HepG2 (cell line): ENCODE data around the gene TLR9. TPM values are rescaled to one million over a fixed set of nuclear protein-coding genes. Genes with fewer than 3 reads are reported as not detected.
"Not testable (repeated sequence)": the region's sequence is repeated elsewhere in the genome, so short reads cannot be mapped to it uniquely, and the experiment has no call there.

Experiments used
- ATAC-seq: fragments of 200-7000 bp; cut with Tn5 transposase; 3 replicates; pipeline ENCODE4 v1.9.1; 2020; ENCODE audit warnings: mild to moderate bottlenecking, moderate library complexity
- BruUV-seq: library from RNA; stranded (reverse); fragments of 400-500 nt; replicated peaks from 2 replicates; lab custom pipeline; 2021; lab: Mats Ljungman, UMichigan
- CTCF ChIA-PET: fragments of 300-600 bp; formaldehyde crosslinking; extraction: SDS; loops from one replicate; lab custom pipeline; 2021; ENCODE audit warnings: low total read pairs, inconsistent platforms, low intra/inter-chr PET ratio; lab: Yijun Ruan, JAX
- POLR2A ChIA-PET: fragments of 350-600 bp; sonication (Branson Sonifier 250); formaldehyde crosslinking; loops from one replicate; lab custom pipeline; 2020; ENCODE audit warnings: antibody characterized with exemption, inconsistent platforms; lab: Yijun Ruan, JAX
- DNase-seq: peaks from one replicate; pipeline ENCODE4 v3.0.0-alpha.2; 2015; ENCODE audit warnings: low spot score
- FAIRE-seq: peaks from 3 replicates; lab custom pipeline; 2011; peaks lifted over from hg19 to GRCh38; lab: Jason Lieb, UNC
- H2AFZ ChIP-seq: one replicate; pipeline ENCODE4 v1.6.1; 2011; ENCODE audit warnings: low read length, inconsistent platforms
- H3K27ac ChIP-seq: fragments of 300-600 bp; 3 replicates; pipeline ENCODE4 v1.8.0; 2011; ENCODE audit warnings: mixed run types, mild to moderate bottlenecking, mixed read lengths, low read length, inconsistent platforms; ENCODE audit not compliant: insufficient read depth; ENCODE audit errors: extremely low read length
- H3K27me3 ChIP-seq, 2 experiments: fragments of 200-600 bp in 1 of 2; 2 replicates in 1 of 2; 3 replicates in 1 of 2; pipeline versions ENCODE4 v1.6.0 to v1.8.0; 2011; ENCODE audit warnings: low read length in 2 of 2, mild to moderate bottlenecking in 2 of 2, moderate library complexity in 2 of 2, inconsistent platforms in 1 of 2; ENCODE audit not compliant: insufficient read depth in 2 of 2, control insufficient read depth in 1 of 2
- H3K36me3 ChIP-seq, 2 experiments: fragments of 200-600 bp in 1 of 2; replicated peaks in 1 of 2; 2 replicates in 1 of 2; 3 replicates in 1 of 2; pipeline versions ENCODE4 v1.5.1 to v1.8.0; 2011; ENCODE audit warnings: low read length in 2 of 2, inconsistent platforms in 1 of 2; ENCODE audit not compliant: insufficient read depth in 2 of 2, control insufficient read depth in 1 of 2
- H3K4me1 ChIP-seq: 2 replicates; pipeline ENCODE4 v1.5.1; 2012; ENCODE audit warnings: low read length, inconsistent platforms; ENCODE audit not compliant: insufficient read depth
- H3K4me2 ChIP-seq: 2 replicates; pipeline ENCODE4 v1.6.0; 2011; ENCODE audit warnings: low read depth, low read length, inconsistent platforms
- H3K4me3 ChIP-seq, 3 experiments: fragments of 200-600 bp in 1 of 3; sonication (generic), shearing (Covaris generic) in 1 of 3; replicated peaks in 1 of 3; 2 replicates each; pipeline ENCODE4 v1.5.1; 2011 to 2016; ENCODE audit warnings: low read length in 3 of 3, inconsistent platforms in 2 of 3, low read depth in 2 of 3, mild to moderate bottlenecking in 2 of 3, control low read depth in 1 of 3, mixed read lengths in 1 of 3; ENCODE audit not compliant: insufficient read depth in 1 of 3
- H3K79me2 ChIP-seq: one replicate; pipeline ENCODE4 v1.6.1; 2011; ENCODE audit warnings: low read length, inconsistent platforms; ENCODE audit not compliant: insufficient read depth
- H3K9ac ChIP-seq: 2 replicates; pipeline ENCODE4 v1.6.0; 2011; ENCODE audit warnings: mild to moderate bottlenecking, low read depth, low read length, inconsistent platforms; ENCODE audit not compliant: insufficient read depth
- H3K9me3 ChIP-seq: 2 replicates; pipeline ENCODE4 v1.5.1; 2012; ENCODE audit warnings: mild to moderate bottlenecking, low read length
- H4K20me1 ChIP-seq: 2 replicates; pipeline ENCODE4 v1.6.0; 2011; ENCODE audit warnings: inconsistent platforms, mild to moderate bottlenecking, low read length, moderate library complexity; ENCODE audit not compliant: insufficient read depth
- CHD4 ChIP-seq: fragments of 200-600 bp; sonication (generic); IDR thresholded peaks from 2 replicates; pipeline ENCODE4 v1.7.0; 2017; ENCODE audit warnings: mild to moderate bottlenecking, low read length, borderline replicate concordance
- CREBL2 ChIP-seq: sonication (generic); formaldehyde crosslinking; IDR thresholded peaks from 2 replicates; pipeline ENCODE4 v1.8.1; 2023; ENCODE audit warnings: missing genetic modification reagents, mild to moderate bottlenecking, borderline replicate concordance
- POLR2G ChIP-seq: fragments of 200-400 bp; formaldehyde crosslinking; IDR thresholded peaks from 2 replicates; pipeline ENCODE4 v1.6.1; 2018; ENCODE audit warnings: mild to moderate bottlenecking, low read depth, low read length, moderate library complexity
- ZBTB38 ChIP-seq: sonication (generic); formaldehyde crosslinking; IDR thresholded peaks from 2 replicates; pipeline ENCODE4 v1.5.1; 2020; ENCODE audit warnings: mild to moderate bottlenecking, missing genetic modification reagents
- ZNF7 ChIP-seq: IDR thresholded peaks from 2 replicates; pipeline ENCODE4 v1.6.1; 2016; ENCODE audit warnings: missing biosample characterization, missing genetic modification reagents
- ZSCAN12 ChIP-seq: sonication (generic); formaldehyde crosslinking; IDR thresholded peaks from 2 replicates; pipeline ENCODE4 v1.9.0; 2021; ENCODE audit warnings: mild to moderate bottlenecking, missing genetic modification reagents
- WGBS: methylation state at CpG from one replicate; pipeline ENCODE4 v1.1.6; 2017; ENCODE audit warnings: low lambda C conversion rate; 5-methylcytosine and 5-hydroxymethylcytosine counted together
- in situ Hi-C: cut with HindIII; loops from 2 replicates; pipeline ENCODE4 v1.10.0; 2017; ENCODE audit warnings: low pct_unique_long_range_greater_than_20kb; ENCODE audit not compliant: extremely low pct_ligation_motif_present
- intact Hi-C: fragments of 100-400 bp; cut with micrococcal nuclease; formaldehyde crosslinking; loops from one replicate; pipeline ENCODE4 v1.10.0; 2022; ENCODE audit not compliant: unreplicated experiment
- polyA plus RNA-seq, 8 experiments: library from polyadenylated mRNA; depleted of rRNA in 3 of 8; stranded (reverse) in 7 of 8; unstranded in 1 of 8; fragments of >200 nt; fragmentation: Illumina TruSeq in 4 of 8; extraction: Trizol in 4 of 8; gene quantifications; 2 replicates each; pipeline versions ENCODE4 v1.2.1 to v1.2.3, GENCODE V29; 2011 to 2016; ENCODE audit warnings: low read depth in 4 of 8, missing spikeins in 1 of 8, mixed read lengths in 1 of 8; ENCODE audit not compliant: insufficient read depth in 1 of 8
- total RNA-seq, 5 experiments: library from RNA; depleted of rRNA; stranded (reverse); fragments of >200 nt; fragmentation: Illumina TruSeq; extraction: Trizol; gene quantifications; 2 replicates each; pipeline ENCODE4 v1.2.3, GENCODE V29; 2016; ENCODE audit warnings: low read depth in 1 of 5
- TF ChIP-seq, protein P1 (sequence below): sonication (generic); formaldehyde crosslinking; IDR thresholded peaks from 2 replicates; pipeline ENCODE4 v1.4.0; 2020; ENCODE audit warnings: missing genetic modification reagents
- TF ChIP-seq, protein P2 (sequence below): sonication (generic); formaldehyde crosslinking; IDR thresholded peaks from 2 replicates; pipeline ENCODE4 v1.4.0; 2020; ENCODE audit warnings: mild to moderate bottlenecking, missing genetic modification reagents

Gene TLR9
- total and polyA plus RNA-seq, 2 of the 13 experiments (the other 11 are each of a cell fraction or from before 2014, with no cell fraction given): not detected

DNA sequence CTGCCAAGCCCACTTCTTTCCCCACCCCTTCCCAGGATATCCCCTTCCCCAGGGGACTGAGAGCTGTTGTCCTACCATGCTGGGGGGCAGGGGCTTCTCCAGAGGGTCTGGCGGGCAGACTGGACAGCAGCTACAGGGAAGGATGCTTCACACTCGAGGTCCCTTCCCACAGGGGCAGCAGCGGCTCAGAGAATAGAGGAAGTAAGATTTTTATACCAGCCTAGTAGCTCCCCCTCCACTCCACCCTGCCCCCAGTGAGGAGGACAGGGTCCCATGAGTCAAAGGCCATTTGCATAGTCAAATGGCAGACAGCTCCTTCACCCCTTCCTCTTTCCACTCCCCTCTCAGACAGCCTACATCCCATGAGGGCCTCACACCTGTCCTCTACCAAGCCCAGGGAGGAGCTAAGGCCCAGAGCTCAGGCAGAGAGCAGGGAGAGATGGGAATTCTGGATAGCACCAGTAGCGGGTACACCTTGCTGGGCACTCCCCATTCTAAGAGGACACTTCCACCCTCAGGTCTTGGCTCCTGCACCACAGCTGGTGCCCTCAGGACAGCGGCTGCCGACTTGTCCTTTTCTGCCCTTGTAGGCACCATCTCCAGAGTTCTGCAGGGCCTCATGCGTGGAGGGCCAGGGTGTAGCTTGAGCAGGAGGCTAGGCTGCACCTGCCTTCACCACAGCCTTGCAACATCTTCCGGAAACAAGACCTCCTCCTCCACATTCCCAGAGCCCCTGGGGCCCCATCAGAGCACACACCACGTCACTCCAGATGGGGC, at the start of gene TLR9 (continued):
- TF ChIP-seq, protein P1, sequence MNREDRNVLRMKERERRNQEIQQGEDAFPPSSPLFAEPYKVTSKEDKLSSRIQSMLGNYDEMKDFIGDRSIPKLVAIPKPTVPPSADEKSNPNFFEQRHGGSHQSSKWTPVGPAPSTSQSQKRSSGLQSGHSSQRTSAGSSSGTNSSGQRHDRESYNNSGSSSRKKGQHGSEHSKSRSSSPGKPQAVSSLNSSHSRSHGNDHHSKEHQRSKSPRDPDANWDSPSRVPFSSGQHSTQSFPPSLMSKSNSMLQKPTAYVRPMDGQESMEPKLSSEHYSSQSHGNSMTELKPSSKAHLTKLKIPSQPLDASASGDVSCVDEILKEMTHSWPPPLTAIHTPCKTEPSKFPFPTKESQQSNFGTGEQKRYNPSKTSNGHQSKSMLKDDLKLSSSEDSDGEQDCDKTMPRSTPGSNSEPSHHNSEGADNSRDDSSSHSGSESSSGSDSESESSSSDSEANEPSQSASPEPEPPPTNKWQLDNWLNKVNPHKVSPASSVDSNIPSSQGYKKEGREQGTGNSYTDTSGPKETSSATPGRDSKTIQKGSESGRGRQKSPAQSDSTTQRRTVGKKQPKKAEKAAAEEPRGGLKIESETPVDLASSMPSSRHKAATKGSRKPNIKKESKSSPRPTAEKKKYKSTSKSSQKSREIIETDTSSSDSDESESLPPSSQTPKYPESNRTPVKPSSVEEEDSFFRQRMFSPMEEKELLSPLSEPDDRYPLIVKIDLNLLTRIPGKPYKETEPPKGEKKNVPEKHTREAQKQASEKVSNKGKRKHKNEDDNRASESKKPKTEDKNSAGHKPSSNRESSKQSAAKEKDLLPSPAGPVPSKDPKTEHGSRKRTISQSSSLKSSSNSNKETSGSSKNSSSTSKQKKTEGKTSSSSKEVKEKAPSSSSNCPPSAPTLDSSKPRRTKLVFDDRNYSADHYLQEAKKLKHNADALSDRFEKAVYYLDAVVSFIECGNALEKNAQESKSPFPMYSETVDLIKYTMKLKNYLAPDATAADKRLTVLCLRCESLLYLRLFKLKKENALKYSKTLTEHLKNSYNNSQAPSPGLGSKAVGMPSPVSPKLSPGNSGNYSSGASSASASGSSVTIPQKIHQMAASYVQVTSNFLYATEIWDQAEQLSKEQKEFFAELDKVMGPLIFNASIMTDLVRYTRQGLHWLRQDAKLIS (CRISPR knock-in tag): no peak
- TF ChIP-seq ZSCAN12 (CRISPR knock-in tag): no peak
- TF ChIP-seq, protein P2, sequence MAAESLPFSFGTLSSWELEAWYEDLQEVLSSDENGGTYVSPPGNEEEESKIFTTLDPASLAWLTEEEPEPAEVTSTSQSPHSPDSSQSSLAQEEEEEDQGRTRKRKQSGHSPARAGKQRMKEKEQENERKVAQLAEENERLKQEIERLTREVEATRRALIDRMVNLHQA (CRISPR knock-in tag): no peak
- TF ChIP-seq ZNF7: no peak
- no peak for TF ChIP-seq POLR2G
- no peak for TF ChIP-seq CREBL2
- TF ChIP-seq CHD4: no peak

- ATAC-seq, POLR2A ChIA-PET, H3K4me3 ChIP-seq, in situ Hi-C loops, BruUV-seq, intact Hi-C loops, H3K9ac ChIP-seq, DNase-seq, FAIRE-seq, H3K27ac ChIP-seq, H2AFZ ChIP-seq, H3K9me3 ChIP-seq, H3K27me3 ChIP-seq, CTCF ChIA-PET: not testable (repeated sequence)
- Histone ChIP-seq H3K79me2 (peaks cover 83% of the 10 kb centered on the region), H4K20me1 (peaks cover 68% of the 10 kb centered on the region), H3K36me3 (peaks cover 5 to 30% of the 10 kb centered on the region in 2 experiments; a peak in 4 of 5 replicates), H3K4me1 (peaks cover 70% of the 10 kb centered on the region), H3K4me2 (0 out of 2 replicates have a peak overlapping the region, but pooled peaks have one; percentile 5)
- peak; percentile 36; the same call in 1 of the 2 replicates for TF ChIP-seq ZBTB38 (CRISPR knock-in tag)
- 94% methylated on average over 18 of the region's 18 CpGs for WGBS
Measured at GRCh38 chr3:52274781-52275180, 49.3 kb upstream of the TLR9 start.
